A549 (cell line): ENCODE data around the gene LHFPL5. TPM values are rescaled to one million over a fixed set of nuclear protein-coding genes. Genes with fewer than 3 reads are reported as not detected.

Experiments used
- ATAC-seq, 2 experiments: fragments of 200-7000 bp in 1 of 2; fragments of >200 bp in 1 of 2; cut with Nextera tagmentation in 1 of 2; cut with Tn5 transposase in 1 of 2; 3 replicates each; pipeline versions ENCODE4 v1.8.0 to v1.9.1; 2018 to 2020; ENCODE audit warnings: mild to moderate bottlenecking in 1 of 2, moderate library complexity in 1 of 2
- CTCF ChIA-PET: fragments of 300-600 bp; sonication (Branson Sonifier 250); formaldehyde crosslinking; extraction: SDS; loops from one replicate; lab custom pipeline; 2021; ENCODE audit warnings: antibody characterized with exemption, inconsistent platforms; lab: Yijun Ruan, JAX
- POLR2A ChIA-PET: fragments of 350-600 bp; formaldehyde crosslinking; extraction: SDS; loops from one replicate; lab custom pipeline; 2021; ENCODE audit warnings: antibody characterized with exemption, inconsistent platforms; lab: Yijun Ruan, JAX
- DNase-seq, 2 experiments: peaks; one replicate each; pipeline versions ENCODE4 v3.0.0 to v3.0.0-alpha.2; 2011 to 2016; ENCODE audit warnings: low read depth in 1 of 2, low spot score in 1 of 2
- FAIRE-seq: peaks from 2 replicates; lab custom pipeline; 2011; peaks lifted over from hg19 to GRCh38; lab: Jason Lieb, UNC
- H3K27ac ChIP-seq, 2 experiments: fragments of >200 bp; sonication (Bioruptor Twin); formaldehyde crosslinking; 3 replicates each; pipeline ENCODE4 v1.5.1; 2016 to 2017
- H3K4me1 ChIP-seq: fragments of >200 bp; sonication (Bioruptor Twin); formaldehyde crosslinking; 3 replicates; pipeline ENCODE4 v1.6.1; 2016
- H3K4me2 ChIP-seq: fragments of >200 bp; sonication (Bioruptor Twin); formaldehyde crosslinking; 3 replicates; pipeline ENCODE4 v1.6.1; 2016
- H3K4me3 ChIP-seq: fragments of >200 bp; sonication (Bioruptor Twin); formaldehyde crosslinking; 3 replicates; pipeline ENCODE4 v1.5.1; 2016
- H3K9me3 ChIP-seq: fragments of >200 bp; sonication (Bioruptor Twin); formaldehyde crosslinking; 3 replicates; pipeline ENCODE4 v1.6.1; 2016
- CBX8 ChIP-seq: fragments of 200-600 bp; sonication (generic); IDR thresholded peaks from 2 replicates; pipeline ENCODE4 v1.6.1; 2016
- CHD2 ChIP-seq: fragments of 150-350 bp; IDR thresholded peaks from 2 replicates; pipeline ENCODE4 v1.6.1; 2014; ENCODE audit warnings: low read length; ENCODE audit not compliant: partially characterized antibody
- EHF ChIP-seq: fragments of 250-450 bp; sonication (Bioruptor Pico); IDR thresholded peaks from 2 replicates; pipeline ENCODE4 v1.5.0; 2020; ENCODE audit warnings: mild to moderate bottlenecking
- FOSL2 ChIP-seq, 2 experiments: fragments of 450-650 bp in 1 of 2; fragments of >200 bp in 1 of 2; sonication (Bioruptor Twin) in 1 of 2; formaldehyde crosslinking; IDR thresholded peaks; 2 replicates each; pipeline versions ENCODE4 v1.5.0 to v1.6.1; 2016 to 2020; ENCODE audit warnings: mild to moderate bottlenecking in 1 of 2, moderate library complexity in 1 of 2
- GATA3 ChIP-seq: IDR thresholded peaks from 2 replicates; pipeline ENCODE4 v1.6.1; 2012; ENCODE audit warnings: borderline replicate concordance
- HOXB13 ChIP-seq: fragments of 250-450 bp; sonication (Bioruptor Pico); IDR thresholded peaks from 2 replicates; pipeline ENCODE4 v1.5.0; 2020; ENCODE audit warnings: low read depth, mild to moderate bottlenecking, moderate library complexity
- KDM5A ChIP-seq: fragments of 200-600 bp; sonication (generic); IDR thresholded peaks from 2 replicates; pipeline ENCODE4 v1.6.1; 2016; ENCODE audit warnings: antibody characterized with exemption, mild to moderate bottlenecking
- MAFK ChIP-seq: fragments of 450-650 bp; IDR thresholded peaks from 2 replicates; pipeline ENCODE4 v1.6.1; 2014; ENCODE audit not compliant: partially characterized antibody
- MAZ ChIP-seq: fragments of 150-350 bp; IDR thresholded peaks from 2 replicates; pipeline ENCODE4 v1.6.1; 2014; ENCODE audit warnings: antibody characterized with exemption, low read depth, low read length, borderline replicate concordance
- NPAS2 ChIP-seq: fragments of 250-450 bp; sonication (Bioruptor Pico); IDR thresholded peaks from 2 replicates; pipeline ENCODE4 v1.8.0; 2022; ENCODE audit warnings: mild to moderate bottlenecking, moderate library complexity, borderline replicate concordance
- NR3C1 ChIP-seq: fragments of >200 bp; sonication (Bioruptor Twin); formaldehyde crosslinking; IDR thresholded peaks from 3 replicates; pipeline ENCODE4 v1.6.1; 2017
- PHF8 ChIP-seq: fragments of 200-600 bp; sonication (generic); IDR thresholded peaks from 2 replicates; pipeline ENCODE4 v1.6.1; 2016; ENCODE audit warnings: low read depth, mild to moderate bottlenecking, antibody characterized with exemption, moderate library complexity, borderline replicate concordance
- POLR2AphosphoS2 ChIP-seq: conservative IDR thresholded peaks from 2 replicates; pipeline ENCODE4 v1.6.1; 2012; ENCODE audit warnings: low read length, improper control_type of control experiment, inconsistent platforms
- RAD21 ChIP-seq, 2 experiments: fragments of >200 bp in 1 of 2; sonication (Bioruptor Twin) in 1 of 2; formaldehyde crosslinking in 1 of 2; IDR thresholded peaks in 1 of 2; conservative IDR thresholded peaks in 1 of 2; 2 replicates in 1 of 2; 3 replicates in 1 of 2; pipeline ENCODE4 v1.6.1; 2012 to 2018; ENCODE audit warnings: inconsistent platforms in 1 of 2
- RCOR1 ChIP-seq: fragments of 150-350 bp; IDR thresholded peaks from 2 replicates; pipeline ENCODE4 v1.6.1; 2014; ENCODE audit warnings: antibody characterized with exemption, low read length, low read depth
- RFX5 ChIP-seq: fragments of 450-650 bp; IDR thresholded peaks from 2 replicates; pipeline ENCODE4 v1.7.1; 2014; ENCODE audit warnings: antibody characterized with exemption, mild to moderate bottlenecking, moderate library complexity
- RNF2 ChIP-seq: fragments of 200-600 bp; sonication (generic); IDR thresholded peaks from 2 replicates; pipeline ENCODE4 v1.6.1; 2016; ENCODE audit warnings: low read depth, mild to moderate bottlenecking, antibody characterized with exemption, moderate library complexity, borderline replicate concordance
- ZNF302 ChIP-seq: fragments of 250-450 bp; sonication (Bioruptor Pico); IDR thresholded peaks from 2 replicates; pipeline ENCODE4 v1.9.0; 2021; ENCODE audit warnings: inconsistent platforms, mild to moderate bottlenecking, moderate library complexity
- WGBS: methylation state at CpG from one replicate; pipeline ENCODE4 v1.1.6; 2017; ENCODE audit errors: missing lambda C conversion rate; 5-methylcytosine and 5-hydroxymethylcytosine counted together
- polyA plus RNA-seq, 4 experiments: library from polyadenylated mRNA; depleted of rRNA in 3 of 4; stranded (reverse); fragments of >200 nt; fragmentation: RNase III in 1 of 4; extraction: RNeasy Plus Mini Kit Qiagen cat#74134 plus additional on column Dnase treatment in 1 of 4; gene quantifications; 2 replicates in 3 of 4; 3 replicates in 1 of 4; pipeline ENCODE4 v1.2.3, GENCODE V29; 2011 to 2017
- TF ChIP-seq, protein P1 (sequence below): fragments of 450-650 bp; IDR thresholded peaks from 2 replicates; pipeline ENCODE4 v1.6.1; 2014; ENCODE audit warnings: antibody characterized with exemption
- TF ChIP-seq, protein P2 (sequence below): fragments of 250-450 bp; sonication (Bioruptor Pico); IDR thresholded peaks from 2 replicates; pipeline ENCODE4 v1.5.0; 2020; ENCODE audit warnings: low read depth, mild to moderate bottlenecking, moderate library complexity
- TF ChIP-seq, protein P3 (sequence below): fragments of >200 bp; sonication (Bioruptor Twin); formaldehyde crosslinking; IDR thresholded peaks from 3 replicates; pipeline ENCODE4 v1.6.1; 2016

LHFPL5 gene
- polyA plus RNA-seq, 2 of the 4 experiments (the other 2 are of a cell fraction), result 0.06 to 0.17 TPM

DNA sequence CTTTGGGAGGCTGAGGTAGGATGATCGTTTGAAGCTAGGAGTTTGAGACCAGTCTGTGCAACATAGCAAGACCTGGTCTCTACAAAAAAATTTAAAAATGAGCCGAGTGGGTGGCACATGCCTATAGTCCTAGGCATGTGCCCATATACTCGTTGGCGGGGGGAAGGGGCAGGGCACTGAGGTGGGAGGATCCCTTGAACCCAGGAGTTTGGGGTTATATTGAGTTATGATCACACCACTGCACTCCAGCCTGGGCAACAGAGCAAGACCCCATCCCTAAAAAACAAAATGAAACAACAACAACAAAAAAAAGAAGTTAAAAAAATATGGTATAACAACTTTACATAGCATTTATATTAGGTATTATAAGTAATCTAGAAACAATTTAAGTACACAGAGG lies 47.8 kb downstream of the LHFPL5 start (continued):
- TF ChIP-seq RAD21 (conservative IDR thresholded peaks at IDR 0.05 in 1 of 2, IDR thresholded peaks at IDR 0.05 in 1 of 2) (no peak), RFX5 (no peak), EHF (CRISPR knock-in tag) (no peak)
- TF ChIP-seq, protein P1, sequence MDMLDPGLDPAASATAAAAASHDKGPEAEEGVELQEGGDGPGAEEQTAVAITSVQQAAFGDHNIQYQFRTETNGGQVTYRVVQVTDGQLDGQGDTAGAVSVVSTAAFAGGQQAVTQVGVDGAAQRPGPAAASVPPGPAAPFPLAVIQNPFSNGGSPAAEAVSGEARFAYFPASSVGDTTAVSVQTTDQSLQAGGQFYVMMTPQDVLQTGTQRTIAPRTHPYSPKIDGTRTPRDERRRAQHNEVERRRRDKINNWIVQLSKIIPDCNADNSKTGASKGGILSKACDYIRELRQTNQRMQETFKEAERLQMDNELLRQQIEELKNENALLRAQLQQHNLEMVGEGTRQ, result no peak
- TF ChIP-seq, all 56 proteins: peak for 0

DNA sequence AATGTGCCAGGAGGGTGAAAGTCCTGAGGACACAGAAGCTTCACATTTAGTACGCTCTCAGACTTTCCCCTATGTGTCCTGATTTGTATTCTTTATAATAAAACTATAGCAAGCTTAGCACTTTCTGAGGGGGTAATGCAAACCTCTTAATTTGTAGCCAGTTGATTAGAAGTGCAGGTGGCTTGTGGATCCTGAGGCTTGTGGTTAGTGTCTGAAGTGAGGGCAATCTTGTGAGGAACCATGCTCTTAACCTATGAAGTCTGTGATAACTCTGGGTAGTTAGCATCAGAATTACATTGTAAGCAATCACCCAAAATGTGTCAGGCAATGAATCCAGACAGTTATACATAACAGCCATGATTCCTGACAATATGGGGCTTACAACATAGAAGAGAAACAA lies 51.1 kb downstream of the LHFPL5 start:
- WGBS, result 93% methylated on average over 1 of the region's 1 CpG
- no peak for TF ChIP-seq RAD21 (conservative IDR thresholded peaks at IDR 0.05 in 1 of 2, IDR thresholded peaks at IDR 0.05 in 1 of 2)
- TF ChIP-seq NPAS2, result no peak
- TF ChIP-seq CHD2, result no peak
- TF ChIP-seq ZNF302 (CRISPR knock-in tag), result no peak
- TF ChIP-seq KDM5A, result no peak
- TF ChIP-seq, protein P2, sequence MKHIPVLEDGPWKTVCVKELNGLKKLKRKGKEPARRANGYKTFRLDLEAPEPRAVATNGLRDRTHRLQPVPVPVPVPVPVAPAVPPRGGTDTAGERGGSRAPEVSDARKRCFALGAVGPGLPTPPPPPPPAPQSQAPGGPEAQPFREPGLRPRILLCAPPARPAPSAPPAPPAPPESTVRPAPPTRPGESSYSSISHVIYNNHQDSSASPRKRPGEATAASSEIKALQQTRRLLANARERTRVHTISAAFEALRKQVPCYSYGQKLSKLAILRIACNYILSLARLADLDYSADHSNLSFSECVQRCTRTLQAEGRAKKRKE (CRISPR knock-in tag), result no peak
- TF ChIP-seq MAFK, result no peak
- TF ChIP-seq FOSL2 (IDR thresholded peaks at IDR 0.05), result no peak
- no peak for TF ChIP-seq FOSL2 (CRISPR knock-in tag; IDR thresholded peaks at IDR 0.05)
- no peak for TF ChIP-seq NR3C1
- Histone ChIP-seq H3K9me3 (no peaks in the 10 kb centered on the region), H3K4me2 (no peak overlapping the region), H3K4me1 (no peaks in the 10 kb centered on the region), H3K4me3 (no peak overlapping the region), H3K27ac (no peak overlapping the region)
- no peak for ATAC-seq
- POLR2A ChIA-PET, result no interaction called here
- DNase-seq, result no peak
- CTCF ChIA-PET, result interaction anchor here (1.2 kb wide), 1 partner anchor 9 kb away, joined by 3 read pairs; no protein-coding TSS in a partner anchor
- no peak for FAIRE-seq

DNA sequence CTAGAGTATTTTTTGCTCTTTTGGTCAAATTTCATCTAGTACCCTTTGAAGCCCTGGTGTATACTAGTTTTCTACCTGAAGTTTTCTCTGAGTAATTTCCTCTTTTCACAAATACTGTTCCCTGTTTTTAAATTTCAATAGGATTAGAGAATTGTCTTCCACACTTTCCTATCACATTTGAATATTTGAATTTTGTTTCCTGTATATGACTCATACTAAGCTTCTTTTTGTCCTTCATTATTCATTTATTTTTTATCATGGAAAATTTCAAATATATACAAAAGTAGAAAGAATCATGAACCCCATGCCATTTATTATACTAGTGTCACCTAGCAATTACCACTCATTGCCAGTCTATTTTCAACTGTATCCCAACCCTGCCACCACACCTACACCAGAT lies 52.7 kb downstream of the LHFPL5 start:
- Histone ChIP-seq H3K4me2 (no peak overlapping the region), H3K4me1 (no peaks in the 10 kb centered on the region), H3K9me3 (no peaks in the 10 kb centered on the region), H3K4me3 (no peak overlapping the region), H3K27ac (no peak overlapping the region)
- no peak for FAIRE-seq
- DNase-seq, result no peak
- no peak for TF ChIP-seq NPAS2
- no peak for TF ChIP-seq RNF2
- TF ChIP-seq RCOR1, result no peak
- no peak for TF ChIP-seq MAZ
- no peak for TF ChIP-seq ZNF302 (CRISPR knock-in tag)
- no peak for TF ChIP-seq RAD21 (conservative IDR thresholded peaks at IDR 0.05 in 1 of 2, IDR thresholded peaks at IDR 0.05 in 1 of 2)
- TF ChIP-seq HOXB13 (CRISPR knock-in tag), result no peak
- TF ChIP-seq CBX8, result no peak
- no peak for TF ChIP-seq POLR2AphosphoS2
- ATAC-seq, result no peak
- ChIA-PET CTCF (interaction anchor here (0.6 kb wide), 1 partner anchor 302 kb away, joined by 3 read pairs; no protein-coding TSS in a partner anchor), POLR2A (no interaction called here)

DNA sequence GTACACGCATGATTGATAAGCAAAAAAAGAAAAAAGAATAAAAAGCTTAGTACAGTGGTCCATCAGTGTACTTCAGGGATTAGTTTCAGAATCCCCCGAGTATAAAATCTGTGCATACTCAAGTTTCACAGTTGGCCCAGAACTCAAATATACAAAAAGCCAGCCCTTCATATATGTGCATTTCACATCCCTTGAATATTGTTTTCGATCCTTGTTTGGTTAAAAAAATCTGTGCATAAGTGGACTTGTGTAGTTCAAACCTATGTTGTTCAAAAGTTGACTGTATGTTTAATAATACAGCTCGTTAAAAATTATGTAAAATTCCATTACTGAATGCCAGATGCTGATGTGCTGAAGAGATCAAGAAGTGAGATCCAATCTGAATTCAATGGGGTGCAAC lies 54.2 kb downstream of the LHFPL5 start:
- WGBS, result 77% methylated on average over 4 of the region's 4 CpGs
- ATAC-seq (no peak), FAIRE-seq (no peak)
- no peak overlapping the region for H3K27ac ChIP-seq
- POLR2A ChIA-PET, result no interaction called here
- no peak overlapping the region for H3K4me3 ChIP-seq
- H3K4me2 ChIP-seq, result no peak overlapping the region
- H3K4me1 ChIP-seq, result no peaks in the 10 kb centered on the region
- no peaks in the 10 kb centered on the region for H3K9me3 ChIP-seq
- TF ChIP-seq, protein P1, result no peak
- TF ChIP-seq, protein P3, sequence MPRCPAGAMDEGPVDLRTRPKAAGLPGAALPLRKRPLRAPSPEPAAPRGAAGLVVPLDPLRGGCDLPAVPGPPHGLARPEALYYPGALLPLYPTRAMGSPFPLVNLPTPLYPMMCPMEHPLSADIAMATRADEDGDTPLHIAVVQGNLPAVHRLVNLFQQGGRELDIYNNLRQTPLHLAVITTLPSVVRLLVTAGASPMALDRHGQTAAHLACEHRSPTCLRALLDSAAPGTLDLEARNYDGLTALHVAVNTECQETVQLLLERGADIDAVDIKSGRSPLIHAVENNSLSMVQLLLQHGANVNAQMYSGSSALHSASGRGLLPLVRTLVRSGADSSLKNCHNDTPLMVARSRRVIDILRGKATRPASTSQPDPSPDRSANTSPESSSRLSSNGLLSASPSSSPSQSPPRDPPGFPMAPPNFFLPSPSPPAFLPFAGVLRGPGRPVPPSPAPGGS, result no peak
- TF ChIP-seq PHF8 (no peak), GATA3 (no peak)
- TF ChIP-seq, all 56 proteins: peak for 0
- CTCF ChIA-PET, result interaction anchor here (0.6 kb wide), 1 partner anchor 268 kb away, joined by 3 read pairs; no protein-coding TSS in a partner anchor
- no peak for DNase-seq
